Lung (tissue), 12 donors: ENCODE results near the gene MKLN1. TPM values are rescaled to one million over a fixed set of nuclear protein-coding genes. Genes with fewer than 3 reads are reported as not detected.

ENCODE experiments used
- ATAC-seq: fragments of 200-7000 bp; cut with Tn5 transposase; one replicate; pipeline ENCODE4 v1.9.1; 2020; ENCODE audit warnings: moderate number of reproducible peaks; ENCODE audit not compliant: insufficient read depth, low FRiP score
- DNase-seq, 3 donors: peaks; one replicate each; pipeline ENCODE4 v3.0.0-alpha.2; 2013 to 2017
- H3K27ac ChIP-seq, 2 donors: one replicate each; pipeline ENCODE4 v1.5.1; 2013; ENCODE audit warnings: mild to moderate bottlenecking in 2 of 2, moderate library complexity in 2 of 2, control low read depth in 1 of 2, inconsistent platforms in 1 of 2, low read depth in 1 of 2, low read length in 1 of 2
- H3K27me3 ChIP-seq, 3 donors: one replicate each; pipeline ENCODE4 v1.5.1; 2013; ENCODE audit warnings: low read length in 2 of 3; ENCODE audit not compliant: control insufficient read depth in 3 of 3, insufficient read depth in 3 of 3
- H3K36me3 ChIP-seq, 4 donors: one replicate each; pipeline ENCODE4 v1.5.1; 2013; ENCODE audit warnings: low read length in 4 of 4, mild to moderate bottlenecking in 1 of 4, moderate library complexity in 1 of 4; ENCODE audit not compliant: control insufficient read depth in 4 of 4, insufficient read depth in 4 of 4
- H3K4me1 ChIP-seq, 5 donors: one replicate each; pipeline ENCODE4 v1.5.1; 2013; ENCODE audit warnings: low read length in 5 of 5, mild to moderate bottlenecking in 2 of 5, moderate library complexity in 1 of 5; ENCODE audit not compliant: control insufficient read depth in 5 of 5, insufficient read depth in 5 of 5
- H3K4me3 ChIP-seq: one replicate; pipeline ENCODE4 v1.5.1; 2013; ENCODE audit warnings: mild to moderate bottlenecking, control low read depth, moderate library complexity
- H3K9ac ChIP-seq, 2 donors: one replicate each; pipeline ENCODE4 v1.5.1; 2013; ENCODE audit warnings: low read length in 2 of 2, control low read depth in 1 of 2; ENCODE audit not compliant: insufficient read depth in 1 of 2
- H3K9me3 ChIP-seq, 4 donors: one replicate each; pipeline ENCODE4 v1.5.1; 2013; ENCODE audit warnings: low read length in 3 of 4, mild to moderate bottlenecking in 1 of 4, moderate library complexity in 1 of 4; ENCODE audit not compliant: control insufficient read depth in 4 of 4, insufficient read depth in 3 of 4
- WGBS, 2 donors: extraction: QIAGEN DNeasy Blood & Tissue Kit; methylation state at CpG; one replicate each; pipeline ENCODE4 v1.1.7; 2013; 5-methylcytosine and 5-hydroxymethylcytosine counted together
- polyA plus RNA-seq, 2 donors: library from polyadenylated mRNA; stranded (reverse); fragments of 200-250 nt; gene quantifications; one replicate each; pipeline ENCODE4 v1.2.1, GENCODE V29; 2013
- total RNA-seq, 2 donors: library from RNA; depleted of rRNA in 1 of 2; stranded (reverse); fragments of >200 nt in 1 of 2; gene quantifications; one replicate each; pipeline ENCODE4 v1.2.1, GENCODE V29; 2014 to 2021
- TF ChIP-seq, protein P1 (sequence below): IDR thresholded peaks from 2 replicates; pipeline ENCODE4 v1.5.1; 2012; ENCODE audit warnings: mild to moderate bottlenecking; ENCODE audit errors: control extremely low read depth, extremely low read depth
- donor health status: control.
- donor health status: control.
- donor health status: Bipolar disorder and iron deficiency.
- donor health status: healthy.
- donor health status: DM: yes; HTN: yes; CAD: no.

Gene MKLN1
- total and polyA plus RNA-seq, 4 donors = 11.6 to 135 (median 27.4) TPM

DNA sequence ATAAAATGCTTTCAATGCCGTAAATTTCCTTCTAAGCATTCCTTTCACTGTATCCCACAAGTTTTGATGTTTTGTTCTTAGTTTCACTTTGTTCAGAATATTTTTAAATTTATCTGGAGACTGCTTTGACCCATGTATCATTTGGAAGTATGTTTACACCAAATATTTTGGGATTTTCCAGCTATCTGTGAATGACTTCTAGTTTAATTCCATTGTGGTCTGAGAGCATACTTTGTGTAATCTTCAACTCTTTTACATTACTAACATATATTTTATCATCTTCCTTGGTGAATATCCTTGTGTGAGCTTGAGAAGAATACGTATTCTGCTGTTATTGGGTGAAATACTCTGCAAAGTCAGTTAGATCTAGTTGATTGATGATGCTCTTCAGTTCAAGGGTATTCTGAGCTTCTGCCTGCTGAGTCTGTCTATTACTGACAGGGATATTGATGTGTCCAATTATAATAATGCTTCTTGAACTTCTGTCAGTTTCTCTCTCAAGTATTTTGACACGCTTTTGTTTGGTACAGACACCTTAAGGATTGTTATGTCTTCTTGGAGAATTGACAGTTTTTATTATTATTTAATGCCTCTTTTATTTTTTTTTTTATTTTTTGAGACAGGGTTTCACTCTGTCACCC lies 31.6 kb downstream of the MKLN1 start:
- Histone ChIP-seq H3K4me1 (peaks cover 0 to 23% (median 7%) of the 10 kb centered on the region in 5 donors), H3K9ac (no peak overlapping the region)
- ATAC-seq = no peak

DNA sequence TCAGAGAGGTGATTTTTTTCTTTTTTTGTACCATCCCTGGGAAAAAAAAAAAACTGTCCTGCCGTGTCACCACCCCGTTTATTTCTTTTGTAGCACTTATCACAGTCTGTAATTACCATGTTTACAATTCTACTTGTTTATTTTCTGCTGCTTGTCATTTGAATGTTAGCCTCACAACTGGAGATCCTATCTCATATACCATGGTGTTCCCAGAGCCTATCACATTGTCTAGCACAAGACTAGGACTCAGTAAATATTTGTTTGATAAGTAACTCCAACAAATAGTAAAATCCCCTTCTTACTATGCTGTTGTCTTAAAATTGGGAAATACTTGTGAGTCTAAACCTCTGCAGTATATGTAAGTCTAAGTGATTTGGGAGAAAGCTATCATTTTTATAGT lies 36.0 kb downstream of the MKLN1 start:
- H3K9ac ChIP-seq = no peak overlapping the region
- ATAC-seq = no peak
- H3K4me1 ChIP-seq = peaks cover 0 to 24% (median 0%) of the 10 kb centered on the region in 5 donors
- no peak overlapping the region for H3K4me3 ChIP-seq
- 52 to 73% methylated on average over 2 of the region's 2 CpGs for WGBS, 2 donors
- peaks cover 0 to 3% (median 0%) of the 10 kb centered on the region in 4 donors for H3K9me3 ChIP-seq
- H3K36me3 ChIP-seq = no peaks in the 10 kb centered on the region
- H3K27ac ChIP-seq = no peak overlapping the region
- DNase-seq = no peak
- TF ChIP-seq, protein P1, sequence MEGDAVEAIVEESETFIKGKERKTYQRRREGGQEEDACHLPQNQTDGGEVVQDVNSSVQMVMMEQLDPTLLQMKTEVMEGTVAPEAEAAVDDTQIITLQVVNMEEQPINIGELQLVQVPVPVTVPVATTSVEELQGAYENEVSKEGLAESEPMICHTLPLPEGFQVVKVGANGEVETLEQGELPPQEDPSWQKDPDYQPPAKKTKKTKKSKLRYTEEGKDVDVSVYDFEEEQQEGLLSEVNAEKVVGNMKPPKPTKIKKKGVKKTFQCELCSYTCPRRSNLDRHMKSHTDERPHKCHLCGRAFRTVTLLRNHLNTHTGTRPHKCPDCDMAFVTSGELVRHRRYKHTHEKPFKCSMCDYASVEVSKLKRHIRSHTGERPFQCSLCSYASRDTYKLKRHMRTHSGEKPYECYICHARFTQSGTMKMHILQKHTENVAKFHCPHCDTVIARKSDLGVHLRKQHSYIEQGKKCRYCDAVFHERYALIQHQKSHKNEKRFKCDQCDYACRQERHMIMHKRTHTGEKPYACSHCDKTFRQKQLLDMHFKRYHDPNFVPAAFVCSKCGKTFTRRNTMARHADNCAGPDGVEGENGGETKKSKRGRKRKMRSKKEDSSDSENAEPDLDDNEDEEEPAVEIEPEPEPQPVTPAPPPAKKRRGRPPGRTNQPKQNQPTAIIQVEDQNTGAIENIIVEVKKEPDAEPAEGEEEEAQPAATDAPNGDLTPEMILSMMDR = no peak
- no peaks in the 10 kb centered on the region for H3K27me3 ChIP-seq

More for the DNA sequence above, 31.6 kb downstream of the MKLN1 start:
- DNase-seq = no peak
- WGBS, 2 donors = 89 to 94% methylated on average over 3 of the region's 3 CpGs
- no peaks in the 10 kb centered on the region for H3K9me3 ChIP-seq
- TF ChIP-seq, protein P1 = no peak
- no peak overlapping the region for H3K4me3 ChIP-seq
- peaks cover 0 to 1% (median 0%) of the 10 kb centered on the region in 4 donors for H3K36me3 ChIP-seq
- H3K27me3 ChIP-seq = no peaks in the 10 kb centered on the region
- no peak overlapping the region for H3K27ac ChIP-seq

- Histone ChIP-seq H3K27me3 (no peaks in the 10 kb centered on the region), H3K27ac (no peak overlapping the region), H3K4me3 (no peak overlapping the region), H3K9ac (no peak overlapping the region), H3K36me3 (no peaks in the 10 kb centered on the region), H3K4me1 (peaks cover 0 to 24% (median 0%) of the 10 kb centered on the region in 5 donors), H3K9me3 (peaks cover 0 to 3% (median 0%) of the 10 kb centered on the region in 4 donors)
- no peak for ATAC-seq
- 90 to 92% methylated on average over 4 of the region's 4 CpGs for WGBS, 2 donors
- TF ChIP-seq, protein P1 = no peak
- DNase-seq = no peak
Observed at GRCh38 chr7:131364767-131365344, 37.2 kb downstream of the MKLN1 start.
